ENCODE data around the gene ADGRV1.

ADGRV1 gene

GRCh38 chr5:91141642-91142041, 583.0 kb downstream of the ADGRV1 start:
- TF ChIP-seq, protein P1, sequence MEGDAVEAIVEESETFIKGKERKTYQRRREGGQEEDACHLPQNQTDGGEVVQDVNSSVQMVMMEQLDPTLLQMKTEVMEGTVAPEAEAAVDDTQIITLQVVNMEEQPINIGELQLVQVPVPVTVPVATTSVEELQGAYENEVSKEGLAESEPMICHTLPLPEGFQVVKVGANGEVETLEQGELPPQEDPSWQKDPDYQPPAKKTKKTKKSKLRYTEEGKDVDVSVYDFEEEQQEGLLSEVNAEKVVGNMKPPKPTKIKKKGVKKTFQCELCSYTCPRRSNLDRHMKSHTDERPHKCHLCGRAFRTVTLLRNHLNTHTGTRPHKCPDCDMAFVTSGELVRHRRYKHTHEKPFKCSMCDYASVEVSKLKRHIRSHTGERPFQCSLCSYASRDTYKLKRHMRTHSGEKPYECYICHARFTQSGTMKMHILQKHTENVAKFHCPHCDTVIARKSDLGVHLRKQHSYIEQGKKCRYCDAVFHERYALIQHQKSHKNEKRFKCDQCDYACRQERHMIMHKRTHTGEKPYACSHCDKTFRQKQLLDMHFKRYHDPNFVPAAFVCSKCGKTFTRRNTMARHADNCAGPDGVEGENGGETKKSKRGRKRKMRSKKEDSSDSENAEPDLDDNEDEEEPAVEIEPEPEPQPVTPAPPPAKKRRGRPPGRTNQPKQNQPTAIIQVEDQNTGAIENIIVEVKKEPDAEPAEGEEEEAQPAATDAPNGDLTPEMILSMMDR (IDR thresholded peaks at IDR 0.05; ENCODE audit: low read depth, low read length, missing control alignments) = no peak
- no peak for DNase-seq (ENCODE audit: low read depth)
- no peak overlapping the region for H3K4me3 ChIP-seq (ENCODE audit: low read depth, low read length)
- in situ Hi-C loops (cut with HindIII; ENCODE audit: low sequenced_read_pairs) = no loop called here

- no peak for DNase-seq (ENCODE audit: low read depth)
- H3K4me3 ChIP-seq (ENCODE audit: low read depth, low read length) = no peak overlapping the region
- in situ Hi-C loops (cut with HindIII; ENCODE audit: low sequenced_read_pairs) = no loop called here
- TF ChIP-seq, protein P1 (IDR thresholded peaks at IDR 0.05; ENCODE audit: low read depth, low read length, missing control alignments) = no peak
Observed at GRCh38 chr5:91142386-91142785, 583.8 kb downstream of the ADGRV1 start.

DNA sequence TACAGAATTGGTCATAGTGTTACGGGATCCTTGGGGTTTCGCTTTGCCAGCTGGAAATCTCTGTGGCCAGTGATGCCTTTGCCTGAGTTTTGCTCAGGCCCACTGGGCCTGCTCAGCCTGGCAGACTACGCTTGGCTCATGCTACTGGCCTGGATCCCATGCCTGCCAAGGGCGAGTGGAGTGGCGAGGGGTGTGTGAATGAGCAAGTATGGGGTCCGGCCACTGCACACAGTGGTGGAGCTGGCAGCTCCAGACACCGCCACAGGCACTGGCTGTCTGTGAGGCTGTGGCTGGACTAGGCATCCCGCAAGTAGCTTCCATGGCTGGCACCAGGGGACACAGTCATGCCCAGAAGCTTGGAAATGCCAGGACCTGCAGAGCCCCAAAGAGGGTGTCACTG, 584.2 kb downstream of the ADGRV1 start:
- H3K4me3 ChIP-seq (ENCODE audit: low read depth, low read length) = no peak overlapping the region
- in situ Hi-C loops (cut with HindIII; ENCODE audit: low sequenced_read_pairs) = no loop called here
- TF ChIP-seq, protein P1 (IDR thresholded peaks at IDR 0.05; ENCODE audit: low read depth, low read length, missing control alignments) = no peak
- no peak for DNase-seq (ENCODE audit: low read depth)

DNA sequence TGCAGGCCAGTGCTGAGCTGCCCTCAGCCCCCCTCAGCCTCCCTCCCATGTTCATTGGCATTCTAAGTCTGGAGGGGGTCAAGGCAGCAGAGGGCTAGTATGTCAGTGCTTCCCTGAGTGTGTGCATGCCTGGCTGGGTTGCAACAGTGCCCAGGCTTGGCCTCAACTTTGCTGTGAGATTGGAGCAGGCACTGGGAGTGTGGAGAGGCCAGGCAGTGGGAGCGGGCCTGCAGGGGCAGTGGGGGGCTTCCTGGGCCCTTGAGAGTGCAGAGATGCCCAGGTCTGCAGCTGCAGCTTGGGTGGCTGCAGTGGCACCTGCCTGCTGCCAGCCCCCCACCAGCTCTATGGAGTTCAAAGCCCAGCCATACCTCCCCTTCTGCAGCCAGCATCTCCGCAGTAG, 585.2 kb downstream of the ADGRV1 start:
- in situ Hi-C loops (cut with HindIII; ENCODE audit: low sequenced_read_pairs) = no loop called here
- no peak for DNase-seq (ENCODE audit: low read depth)
- no peak overlapping the region for H3K4me3 ChIP-seq (ENCODE audit: low read depth, low read length)
- TF ChIP-seq, protein P1 (IDR thresholded peaks at IDR 0.05; ENCODE audit: low read depth, low read length, missing control alignments) = no peak

DNA sequence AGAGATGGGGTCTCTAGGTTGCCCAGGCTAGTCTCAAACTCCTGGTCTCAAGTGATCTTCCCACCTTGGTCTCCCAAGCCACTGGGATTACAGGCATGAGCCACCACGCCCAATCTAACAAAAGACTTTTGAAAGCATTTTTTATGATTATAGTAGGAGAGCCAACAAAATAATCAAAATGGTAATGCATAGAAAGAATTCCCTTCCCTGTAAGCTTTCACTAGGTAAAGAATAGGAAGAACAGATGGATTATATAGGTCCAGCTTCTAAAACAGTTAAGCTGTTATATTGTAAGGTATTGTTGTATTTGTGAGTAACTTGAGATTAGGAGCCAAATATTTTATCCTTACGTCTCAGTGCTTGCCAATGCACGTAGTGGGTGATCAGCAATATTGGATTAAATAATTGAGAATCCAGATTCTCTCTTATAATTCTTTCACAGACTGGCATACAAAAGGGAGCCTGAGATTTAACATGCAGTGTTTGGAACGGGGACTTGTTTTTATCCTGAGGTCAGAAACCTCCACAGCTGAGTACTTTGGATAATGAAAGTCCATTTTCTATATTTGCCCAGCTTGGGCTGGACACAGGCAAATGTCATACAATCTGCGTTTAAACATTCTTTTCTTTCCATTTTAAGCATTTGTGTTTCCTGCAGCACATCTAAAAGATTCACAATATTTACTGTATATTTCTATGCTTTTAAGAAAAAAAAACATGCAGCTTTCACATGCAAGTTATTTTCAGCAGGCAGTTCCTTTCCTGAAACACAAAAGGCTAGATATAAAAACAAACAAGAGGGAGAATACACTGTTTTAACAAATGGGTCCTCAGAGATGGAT, 586.1 kb downstream of the ADGRV1 start:
- in situ Hi-C loops (cut with HindIII; ENCODE audit: low sequenced_read_pairs) = no loop called here
- H3K4me3 ChIP-seq (ENCODE audit: low read depth, low read length) = no peak overlapping the region
- no peak for DNase-seq (ENCODE audit: low read depth)
- TF ChIP-seq, protein P1 (IDR thresholded peaks at IDR 0.05; ENCODE audit: low read depth, low read length, missing control alignments) = no peak

GRCh38 chr5:91145333-91145620, 586.7 kb downstream of the ADGRV1 start:
- no peak for DNase-seq (ENCODE audit: low read depth)
- H3K4me3 ChIP-seq (ENCODE audit: low read depth, low read length) = no peak overlapping the region
- in situ Hi-C loops (cut with HindIII; ENCODE audit: low sequenced_read_pairs) = no loop called here
- TF ChIP-seq, protein P1 (IDR thresholded peaks at IDR 0.05; ENCODE audit: low read depth, low read length, missing control alignments) = no peak

Measured in astrocyte of the cerebellum (primary cell).